ENCODE results near the gene BAIAP2L2. TPM values are rescaled to one million over a fixed set of nuclear protein-coding genes. Genes with fewer than 3 reads are reported as not detected.

BAIAP2L2 gene
- total and polyA plus RNA-seq, 2 donors (not counting 1 experiment from before 2014, with no cell fraction given): 0.96 to 1.2 TPM

DNA sequence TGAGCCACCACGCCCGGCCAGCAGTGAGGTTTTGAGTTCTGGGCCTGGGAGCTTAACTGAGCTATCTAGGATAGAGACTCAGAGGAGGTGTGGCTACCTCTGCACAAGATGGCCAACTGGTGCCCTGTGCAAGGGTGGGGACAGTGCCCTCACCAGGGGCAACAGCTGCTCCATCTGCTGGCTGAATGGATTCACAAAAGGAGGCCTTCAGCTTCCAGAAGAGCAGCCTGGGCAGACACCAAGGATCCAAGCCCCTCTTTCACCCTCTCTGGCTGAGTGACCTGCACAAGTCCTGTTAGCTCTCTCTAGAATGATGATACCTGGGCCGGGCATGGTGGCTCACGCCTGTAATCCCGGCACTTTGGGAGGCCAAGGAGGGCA is 33.5 kb upstream of the BAIAP2L2 start:
- peaks cover 9% of the 10 kb centered on the region for H3K4me1 Mint-ChIP-seq
- CTCF ChIA-PET: no interaction called here
- ATAC-seq (ENCODE audit: low read depth) (no peak), DNase-seq (no peak)
- H3K9me3 Mint-ChIP-seq (ENCODE audit: insufficient read depth): no peaks in the 10 kb centered on the region
- Histone ChIP-seq H3K27me3 (replicated peaks in 1 of 4; ENCODE audit: control extremely low read depth in 1 of 4, control insufficient read depth in 3 of 4, insufficient read depth in 4 of 4, low read length in 3 of 4) (no peaks in the 10 kb centered on the region), H3K4me2 (replicated peaks; ENCODE audit: low read depth, low read length, poor library complexity, severe bottlenecking) (no peak overlapping the region), H3K27ac (ENCODE audit: low read length in 2 of 2) (no peak overlapping the region), H3K79me2 (ENCODE audit: control insufficient read depth, insufficient read depth, low read length) (no peaks in the 10 kb centered on the region), H3K4me1 (ENCODE audit: control insufficient read depth in 2 of 2, insufficient read depth in 2 of 2, low read length in 2 of 2) (peaks cover 5 to 6% of the 10 kb centered on the region in 2 donors), H3K36me3 (replicated peaks in 1 of 2; ENCODE audit: control extremely low read depth in 1 of 2, control insufficient read depth in 1 of 2, extremely low read depth in 1 of 2, insufficient read depth in 2 of 2, low read length in 1 of 2) (peaks cover 0 to 22% of the 10 kb centered on the region in 2 experiments), H4K20me1 (ENCODE audit: control insufficient read depth, insufficient read depth, low read length, poor library complexity, severe bottlenecking) (no peaks in the 10 kb centered on the region), H3K9ac (ENCODE audit: low read length) (no peak overlapping the region), H3K4me3 (ENCODE audit: control extremely low read depth in 1 of 5, extremely low read depth in 1 of 5, insufficient read depth in 1 of 5, low read depth in 2 of 5, low read length in 4 of 5) (no peak overlapping the region), H3K9me3 (ENCODE audit: control extremely low read depth in 1 of 3, control insufficient read depth in 2 of 3, insufficient read depth in 1 of 3, low read length in 2 of 3) (no peaks in the 10 kb centered on the region), H2AFZ (ENCODE audit: insufficient read depth, low read depth, low read length, poor library complexity, severe bottlenecking) (no peak overlapping the region)
- POLR2A ChIA-PET: no interaction called here
- intact Hi-C loops (cut with micrococcal nuclease): no loop called here
- H3K27ac Mint-ChIP-seq: no peak overlapping the region
- TF ChIP-seq EZH2 (IDR thresholded peaks at IDR 0.05; ENCODE audit: borderline replicate concordance, insufficient read depth, low read depth, low read length, poor library complexity, severe bottlenecking): no peak
- TF ChIP-seq, protein P1, sequence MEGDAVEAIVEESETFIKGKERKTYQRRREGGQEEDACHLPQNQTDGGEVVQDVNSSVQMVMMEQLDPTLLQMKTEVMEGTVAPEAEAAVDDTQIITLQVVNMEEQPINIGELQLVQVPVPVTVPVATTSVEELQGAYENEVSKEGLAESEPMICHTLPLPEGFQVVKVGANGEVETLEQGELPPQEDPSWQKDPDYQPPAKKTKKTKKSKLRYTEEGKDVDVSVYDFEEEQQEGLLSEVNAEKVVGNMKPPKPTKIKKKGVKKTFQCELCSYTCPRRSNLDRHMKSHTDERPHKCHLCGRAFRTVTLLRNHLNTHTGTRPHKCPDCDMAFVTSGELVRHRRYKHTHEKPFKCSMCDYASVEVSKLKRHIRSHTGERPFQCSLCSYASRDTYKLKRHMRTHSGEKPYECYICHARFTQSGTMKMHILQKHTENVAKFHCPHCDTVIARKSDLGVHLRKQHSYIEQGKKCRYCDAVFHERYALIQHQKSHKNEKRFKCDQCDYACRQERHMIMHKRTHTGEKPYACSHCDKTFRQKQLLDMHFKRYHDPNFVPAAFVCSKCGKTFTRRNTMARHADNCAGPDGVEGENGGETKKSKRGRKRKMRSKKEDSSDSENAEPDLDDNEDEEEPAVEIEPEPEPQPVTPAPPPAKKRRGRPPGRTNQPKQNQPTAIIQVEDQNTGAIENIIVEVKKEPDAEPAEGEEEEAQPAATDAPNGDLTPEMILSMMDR (IDR thresholded peaks at IDR 0.05): no peak
- 98% methylated on average over 5 of the region's 5 CpGs for WGBS (ENCODE audit: insufficient coverage)
- no peak overlapping the region for H3K4me3 Mint-ChIP-seq
- H3K27me3 Mint-ChIP-seq: no peaks in the 10 kb centered on the region

DNA sequence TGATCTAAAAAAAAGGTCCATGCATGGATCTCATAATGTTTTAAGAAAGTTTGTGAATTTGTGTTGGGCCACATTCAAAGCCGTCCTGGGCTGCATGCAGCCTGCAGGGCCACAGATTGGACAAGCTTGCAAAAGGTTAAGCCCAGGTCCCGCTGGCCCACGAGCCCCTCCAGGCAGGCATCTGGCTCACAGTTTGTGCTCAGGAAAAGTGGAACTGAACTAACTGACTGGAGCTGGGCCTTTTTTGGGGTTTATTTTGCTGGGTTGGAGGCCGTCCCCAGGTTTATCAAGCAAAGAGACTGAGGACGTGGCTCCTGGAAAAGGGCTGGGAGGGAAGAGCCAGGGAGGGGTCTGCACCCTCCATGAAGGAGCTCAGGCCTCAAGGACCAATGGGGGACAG is 32.1 kb upstream of the BAIAP2L2 start:
- intact Hi-C loops (cut with micrococcal nuclease): no loop called here
- Histone ChIP-seq H3K4me3 (ENCODE audit: control extremely low read depth in 1 of 5, extremely low read depth in 1 of 5, insufficient read depth in 1 of 5, low read depth in 2 of 5, low read length in 4 of 5) (no peak overlapping the region), H3K27ac (ENCODE audit: low read length in 2 of 2) (no peak overlapping the region)

More for the DNA sequence above, 32.1 kb upstream of the BAIAP2L2 start:
- ChIA-PET POLR2A (interaction anchor here (0.7 kb wide), 1 partner anchor 451 kb away, joined by 3 read pairs; no protein-coding TSS in a partner anchor), CTCF (interaction anchor here (1.1 kb wide), 1 partner anchor 90 kb away, joined by 3 read pairs; no protein-coding TSS in a partner anchor)
- no peak for TF ChIP-seq EZH2 (IDR thresholded peaks at IDR 0.05; ENCODE audit: borderline replicate concordance, insufficient read depth, low read depth, low read length, poor library complexity, severe bottlenecking)
- TF ChIP-seq, protein P1 (IDR thresholded peaks at IDR 0.05): no peak
- H3K9ac ChIP-seq (ENCODE audit: low read length): no peak overlapping the region
- Mint-ChIP-seq H3K4me1 (peaks cover 2% of the 10 kb centered on the region), H3K27me3 (no peaks in the 10 kb centered on the region), H3K4me3 (no peak overlapping the region), H3K9me3 (ENCODE audit: insufficient read depth) (no peaks in the 10 kb centered on the region), H3K27ac (no peak overlapping the region)
- peaks cover 0 to 28% of the 10 kb centered on the region in 2 experiments for H3K36me3 ChIP-seq (replicated peaks in 1 of 2; ENCODE audit: control extremely low read depth in 1 of 2, control insufficient read depth in 1 of 2, extremely low read depth in 1 of 2, insufficient read depth in 2 of 2, low read length in 1 of 2)
- no peak overlapping the region for H3K4me2 ChIP-seq (replicated peaks; ENCODE audit: low read depth, low read length, poor library complexity, severe bottlenecking)
- no peak for DNase-seq
- peaks cover under 1 to 1% of the 10 kb centered on the region in 2 donors for H3K4me1 ChIP-seq (ENCODE audit: control insufficient read depth in 2 of 2, insufficient read depth in 2 of 2, low read length in 2 of 2)
- no peaks in the 10 kb centered on the region for H3K27me3 ChIP-seq (replicated peaks in 1 of 4; ENCODE audit: control extremely low read depth in 1 of 4, control insufficient read depth in 3 of 4, insufficient read depth in 4 of 4, low read length in 3 of 4)
- no peak overlapping the region for H2AFZ ChIP-seq (ENCODE audit: insufficient read depth, low read depth, low read length, poor library complexity, severe bottlenecking)
- H3K79me2 ChIP-seq (ENCODE audit: control insufficient read depth, insufficient read depth, low read length): no peaks in the 10 kb centered on the region
- no peaks in the 10 kb centered on the region for H3K9me3 ChIP-seq (ENCODE audit: control extremely low read depth in 1 of 3, control insufficient read depth in 2 of 3, insufficient read depth in 1 of 3, low read length in 2 of 3)
- WGBS (ENCODE audit: insufficient coverage): 96% methylated on average over 5 of the region's 5 CpGs
- ATAC-seq (ENCODE audit: low read depth): no peak
- H4K20me1 ChIP-seq (ENCODE audit: control insufficient read depth, insufficient read depth, low read length, poor library complexity, severe bottlenecking): no peaks in the 10 kb centered on the region

All from B cell (primary cell).